WTC11 (cell line): Measurements from ENCODE around the gene C6orf132.
A peak's percentile ranks its signal among the peaks of the same experiment; 100 is the strongest.

Experiments used
- ATF2 ChIP-seq: sonication (generic); formaldehyde crosslinking; IDR thresholded peaks from 2 replicates; pipeline ENCODE4 v1.8.1; 2022; ENCODE audit warnings: low read depth, missing genetic modification reagents, borderline replicate concordance
- CBFB ChIP-seq: sonication (generic); formaldehyde crosslinking; IDR thresholded peaks from 2 replicates; pipeline ENCODE4 v1.8.1; 2022; ENCODE audit warnings: mild to moderate bottlenecking, low read depth, missing genetic modification reagents
- CREM ChIP-seq: sonication (generic); formaldehyde crosslinking; IDR thresholded peaks from 2 replicates; pipeline ENCODE4 v1.8.1; 2022; ENCODE audit warnings: mild to moderate bottlenecking, missing genetic modification reagents, moderate library complexity
- CTCF ChIP-seq: fragments of 200-600 bp; IDR thresholded peaks from 2 replicates; pipeline ENCODE4 v1.8.0; 2022; ENCODE audit warnings: antibody characterized with exemption
- NFYB ChIP-seq: sonication (generic); formaldehyde crosslinking; conservative IDR thresholded peaks from 2 replicates; pipeline ENCODE4 v1.8.0; 2022; ENCODE audit warnings: low read depth, missing genetic modification reagents
- NR2C2 ChIP-seq: sonication (generic); formaldehyde crosslinking; IDR thresholded peaks from 2 replicates; pipeline ENCODE4 v1.8.0; 2022; ENCODE audit warnings: mild to moderate bottlenecking, missing genetic modification reagents
- NR3C1 ChIP-seq: sonication (generic); formaldehyde crosslinking; conservative IDR thresholded peaks from 2 replicates; pipeline ENCODE4 v1.8.1; 2023; ENCODE audit warnings: low read depth, mild to moderate bottlenecking, missing genetic modification reagents
- SP1 ChIP-seq: sonication (generic); formaldehyde crosslinking; conservative IDR thresholded peaks from 2 replicates; pipeline ENCODE4 v1.8.1; 2022; ENCODE audit warnings: missing genetic modification reagents
- TEAD4 ChIP-seq: sonication (generic); formaldehyde crosslinking; IDR thresholded peaks from 2 replicates; pipeline ENCODE4 v1.8.0; 2022; ENCODE audit warnings: mild to moderate bottlenecking, missing genetic modification reagents
- ZBTB43 ChIP-seq: sonication (generic); formaldehyde crosslinking; IDR thresholded peaks from 2 replicates; pipeline ENCODE4 v1.8.1; 2023; ENCODE audit warnings: mild to moderate bottlenecking, missing genetic modification reagents
- ZNF263 ChIP-seq: sonication (generic); formaldehyde crosslinking; IDR thresholded peaks from 2 replicates; pipeline ENCODE4 v1.8.1; 2022; ENCODE audit warnings: low read depth, mild to moderate bottlenecking, moderate library complexity, missing genetic modification reagents
- ZNF317 ChIP-seq: sonication (generic); formaldehyde crosslinking; IDR thresholded peaks from 2 replicates; pipeline ENCODE4 v1.8.1; 2023; ENCODE audit warnings: low read depth, mild to moderate bottlenecking, moderate library complexity, missing genetic modification reagents, borderline replicate concordance

- TF ChIP-seq ZNF317 (no peak), SP1 (CRISPR knock-in tag) (no peak), ATF2 (no peak), CBFB (no peak), CTCF (no peak), NR2C2 (CRISPR knock-in tag) (no peak), NR3C1 (CRISPR knock-in tag) (no peak), NFYB (no peak), CREM (CRISPR knock-in tag) (no peak), ZBTB43 (CRISPR knock-in tag) (no peak), TEAD4 (CRISPR knock-in tag) (no peak), ZNF263 (CRISPR knock-in tag) (0 out of 2 replicates have a peak, but pooled peaks have one; percentile 29)
Observed at GRCh38 chr6:42095776-42096541, 46.5 kb downstream of the C6orf132 start.
